Measurements from ENCODE around the gene LIPE. TPM values are rescaled to one million over a fixed set of nuclear protein-coding genes. Genes with fewer than 3 reads are reported as not detected.
A peak's percentile ranks its signal among the peaks of the same experiment; 100 is the strongest.

LIPE gene, protein sequence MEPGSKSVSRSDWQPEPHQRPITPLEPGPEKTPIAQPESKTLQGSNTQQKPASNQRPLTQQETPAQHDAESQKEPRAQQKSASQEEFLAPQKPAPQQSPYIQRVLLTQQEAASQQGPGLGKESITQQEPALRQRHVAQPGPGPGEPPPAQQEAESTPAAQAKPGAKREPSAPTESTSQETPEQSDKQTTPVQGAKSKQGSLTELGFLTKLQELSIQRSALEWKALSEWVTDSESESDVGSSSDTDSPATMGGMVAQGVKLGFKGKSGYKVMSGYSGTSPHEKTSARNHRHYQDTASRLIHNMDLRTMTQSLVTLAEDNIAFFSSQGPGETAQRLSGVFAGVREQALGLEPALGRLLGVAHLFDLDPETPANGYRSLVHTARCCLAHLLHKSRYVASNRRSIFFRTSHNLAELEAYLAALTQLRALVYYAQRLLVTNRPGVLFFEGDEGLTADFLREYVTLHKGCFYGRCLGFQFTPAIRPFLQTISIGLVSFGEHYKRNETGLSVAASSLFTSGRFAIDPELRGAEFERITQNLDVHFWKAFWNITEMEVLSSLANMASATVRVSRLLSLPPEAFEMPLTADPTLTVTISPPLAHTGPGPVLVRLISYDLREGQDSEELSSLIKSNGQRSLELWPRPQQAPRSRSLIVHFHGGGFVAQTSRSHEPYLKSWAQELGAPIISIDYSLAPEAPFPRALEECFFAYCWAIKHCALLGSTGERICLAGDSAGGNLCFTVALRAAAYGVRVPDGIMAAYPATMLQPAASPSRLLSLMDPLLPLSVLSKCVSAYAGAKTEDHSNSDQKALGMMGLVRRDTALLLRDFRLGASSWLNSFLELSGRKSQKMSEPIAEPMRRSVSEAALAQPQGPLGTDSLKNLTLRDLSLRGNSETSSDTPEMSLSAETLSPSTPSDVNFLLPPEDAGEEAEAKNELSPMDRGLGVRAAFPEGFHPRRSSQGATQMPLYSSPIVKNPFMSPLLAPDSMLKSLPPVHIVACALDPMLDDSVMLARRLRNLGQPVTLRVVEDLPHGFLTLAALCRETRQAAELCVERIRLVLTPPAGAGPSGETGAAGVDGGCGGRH
- 10.2 to 11.7 TPM (median 11.5 TPM) in 3 replicates for total RNA-seq (2021)
- Bru-seq, nascent RNA = percentile 45 among the genes with signal in this experiment
- long read RNA-seq, experiment 1, partial matches to known transcripts = 0 of 10 reads
- long read RNA-seq, experiment 1, other reads (novel, unspliced or antisense) = 10 of 10 reads
- long read RNA-seq, experiment 2, partial matches to known transcripts = 0 of 7 reads
- long read RNA-seq, experiment 2, other reads (novel, unspliced or antisense) = 6 of 7 reads
- long read RNA-seq, experiment 3 = 0 reads

DNA sequence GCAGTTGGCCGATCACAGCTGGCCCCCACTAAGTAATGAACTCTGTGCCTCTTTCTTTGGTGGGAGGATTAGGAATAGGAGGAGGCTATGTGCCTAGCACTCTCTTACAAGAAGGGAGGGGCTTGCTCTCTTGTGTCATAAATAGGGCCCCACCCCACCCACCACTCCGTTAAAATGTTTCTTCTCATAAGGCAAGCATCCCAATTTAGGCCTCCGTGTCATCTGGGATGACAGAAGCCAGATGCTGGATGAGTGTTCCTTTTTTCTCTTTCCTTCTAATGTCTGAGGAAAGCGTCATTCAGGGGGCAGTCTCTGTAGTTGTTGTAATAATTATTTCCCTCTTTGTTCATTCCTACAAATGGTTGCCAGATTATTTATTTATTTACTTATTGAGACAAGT is at the start of gene LIPE:
TSS of gene LIPE (minus strand) at position 76 of the 400 bp plus-strand sequence. CDS start 239 bp downstream, outside the sequence.
- ChIA-PET POLR2A (no interaction called here), CTCF (interaction anchor here (2.4 to 5.2 kb wide), 2 partner anchors 13 to 14 kb away, joined by 12 to 81 read pairs; partner anchors contain the start of gene CXCL17)
- no peaks in the 10 kb centered on the region; the same call in 1 of the 2 replicates for H3K36me3 Mint-ChIP-seq
- DNase-seq (ENCODE audit: low spot score) (no peak), ATAC-seq (no peak)
- H3K4me3 Mint-ChIP-seq = no peak within 1 kb of the TSS
- H3K4me1 Mint-ChIP-seq = peaks cover 12% of the 10 kb centered on the region
- peaks cover 84% of the 10 kb centered on the region for H3K27me3 Mint-ChIP-seq (ENCODE audit: low read depth)
- H3K27ac Mint-ChIP-seq = no peak within 1 kb of the TSS
- peaks cover 6% of the 10 kb centered on the region for H3K9me3 Mint-ChIP-seq
- TF ChIP-seq, protein P1, sequence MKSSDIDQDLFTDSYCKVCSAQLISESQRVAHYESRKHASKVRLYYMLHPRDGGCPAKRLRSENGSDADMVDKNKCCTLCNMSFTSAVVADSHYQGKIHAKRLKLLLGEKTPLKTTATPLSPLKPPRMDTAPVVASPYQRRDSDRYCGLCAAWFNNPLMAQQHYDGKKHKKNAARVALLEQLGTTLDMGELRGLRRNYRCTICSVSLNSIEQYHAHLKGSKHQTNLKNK (CRISPR knock-in tag; IDR thresholded peaks at IDR 0.05) = no peak
- TF ChIP-seq CREB1 (CRISPR knock-in tag; IDR thresholded peaks at IDR 0.05) (no peak), ATF2 (CRISPR knock-in tag; IDR thresholded peaks at IDR 0.05; ENCODE audit: borderline replicate concordance, low read depth) (no peak), EMX1 (CRISPR knock-in tag; IDR thresholded peaks at IDR 0.05) (no peak), MXD4 (CRISPR knock-in tag; IDR thresholded peaks at IDR 0.05; ENCODE audit: borderline replicate concordance) (no peak), PREB (CRISPR knock-in tag; IDR thresholded peaks at IDR 0.05; ENCODE audit: borderline replicate concordance) (no peak), ZNF317 (CRISPR knock-in tag; IDR thresholded peaks at IDR 0.05; ENCODE audit: borderline replicate concordance, low read depth) (no peak), ARID4B (CRISPR knock-in tag; IDR thresholded peaks at IDR 0.05; ENCODE audit: borderline replicate concordance) (no peak), CBFB (CRISPR knock-in tag; IDR thresholded peaks at IDR 0.05; ENCODE audit: low read depth) (no peak), ZNF121 (CRISPR knock-in tag; IDR thresholded peaks at IDR 0.05) (no peak), RORB (CRISPR knock-in tag; IDR thresholded peaks at IDR 0.05) (no peak), ZSCAN18 (CRISPR knock-in tag; IDR thresholded peaks at IDR 0.05) (no peak), OVOL2 (CRISPR knock-in tag; IDR thresholded peaks at IDR 0.05; ENCODE audit: borderline replicate concordance) (no peak), SP1 (CRISPR knock-in tag; conservative IDR thresholded peaks at IDR 0.05) (no peak), AR (CRISPR knock-in tag; IDR thresholded peaks at IDR 0.05) (no peak), ZNF416 (CRISPR knock-in tag; IDR thresholded peaks at IDR 0.05) (no peak)
- TF ChIP-seq, protein P2, sequence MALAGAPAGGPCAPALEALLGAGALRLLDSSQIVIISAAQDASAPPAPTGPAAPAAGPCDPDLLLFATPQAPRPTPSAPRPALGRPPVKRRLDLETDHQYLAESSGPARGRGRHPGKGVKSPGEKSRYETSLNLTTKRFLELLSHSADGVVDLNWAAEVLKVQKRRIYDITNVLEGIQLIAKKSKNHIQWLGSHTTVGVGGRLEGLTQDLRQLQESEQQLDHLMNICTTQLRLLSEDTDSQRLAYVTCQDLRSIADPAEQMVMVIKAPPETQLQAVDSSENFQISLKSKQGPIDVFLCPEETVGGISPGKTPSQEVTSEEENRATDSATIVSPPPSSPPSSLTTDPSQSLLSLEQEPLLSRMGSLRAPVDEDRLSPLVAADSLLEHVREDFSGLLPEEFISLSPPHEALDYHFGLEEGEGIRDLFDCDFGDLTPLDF (CRISPR knock-in tag; IDR thresholded peaks at IDR 0.05) = no peak
